HEK293 (cell line): ENCODE data around the gene MN1.

ENCODE experiments used
- CTCF ChIA-PET: fragments of 350-600 bp; formaldehyde crosslinking; extraction: SDS; loops from one replicate; lab custom pipeline; 2021; ENCODE audit warnings: antibody characterized with exemption; lab: Yijun Ruan, JAX
- POLR2A ChIA-PET: fragments of 300-600 bp; formaldehyde crosslinking; extraction: SDS; loops from one replicate; lab custom pipeline; 2020; ENCODE audit warnings: antibody characterized with exemption, inconsistent platforms; lab: Yijun Ruan, JAX
- H3K27ac ChIP-seq: fragments of 200-500 bp; sonication (Bioruptor generic); 2 replicates; pipeline ENCODE4 v1.5.1; 2014; ENCODE audit warnings: low read depth, low read length, control low read depth, inconsistent platforms; ENCODE audit errors: extremely low read depth
- H3K36me3 ChIP-seq, 2 experiments: fragments of 200-500 bp in 1 of 2; sonication (Bioruptor generic) in 1 of 2; 1 replicate in 1 of 2; 2 replicates in 1 of 2; pipeline ENCODE4 v1.5.1; 2014 to 2017; ENCODE audit warnings: inconsistent platforms in 2 of 2, low read length in 2 of 2; ENCODE audit not compliant: control insufficient read depth in 2 of 2, insufficient read depth in 1 of 2
- H3K4me1 ChIP-seq: fragments of 200-500 bp; sonication (Bioruptor generic); 2 replicates; pipeline ENCODE4 v1.5.1; 2014; ENCODE audit warnings: mild to moderate bottlenecking, low read length, inconsistent platforms; ENCODE audit not compliant: control insufficient read depth, insufficient read depth
- H3K4me3 ChIP-seq: 2 replicates; pipeline ENCODE4 v1.5.1; 2011; ENCODE audit warnings: low read depth, mild to moderate bottlenecking, control low read depth, low read length, moderate library complexity
- H3K9me3 ChIP-seq: fragments of 200-500 bp; sonication (Bioruptor generic); 2 replicates; pipeline ENCODE4 v1.5.1; 2014; ENCODE audit warnings: low read depth, low read length, inconsistent platforms; ENCODE audit not compliant: control insufficient read depth, insufficient read depth
- PBX3 ChIP-seq: sonication (generic); formaldehyde crosslinking; IDR thresholded peaks from 2 replicates; pipeline ENCODE4 v1.8.1; 2022; ENCODE audit warnings: mild to moderate bottlenecking, moderate library complexity, missing genetic modification reagents
- PRDM4 ChIP-seq: fragments of 450-650 bp; formaldehyde crosslinking; IDR thresholded peaks from 2 replicates; pipeline ENCODE4 v1.5.1; 2017; ENCODE audit warnings: missing biosample characterization, missing genetic modification characterization
- ZBTB1 ChIP-seq: fragments of 450-650 bp; formaldehyde crosslinking; IDR thresholded peaks from 2 replicates; pipeline ENCODE4 v1.5.1; 2016; ENCODE audit warnings: missing biosample characterization, missing genetic modification characterization
- ZBTB48 ChIP-seq: fragments of 450-650 bp; formaldehyde crosslinking; IDR thresholded peaks from 2 replicates; pipeline ENCODE4 v1.5.1; 2016; ENCODE audit warnings: missing biosample characterization, missing genetic modification characterization
- ZFP69B ChIP-seq: fragments of 450-650 bp; formaldehyde crosslinking; IDR thresholded peaks from 2 replicates; pipeline ENCODE4 v1.5.1; 2016; ENCODE audit warnings: missing biosample characterization, missing genetic modification characterization
- ZNF114 ChIP-seq: fragments of 450-650 bp; formaldehyde crosslinking; IDR thresholded peaks from 2 replicates; pipeline ENCODE4 v1.5.0; 2017; ENCODE audit warnings: missing biosample characterization, missing genetic modification characterization
- ZNF248 ChIP-seq: fragments of 450-650 bp; formaldehyde crosslinking; IDR thresholded peaks from 2 replicates; pipeline ENCODE4 v1.5.1; 2017; ENCODE audit warnings: missing biosample characterization, missing genetic modification characterization
- ZNF341 ChIP-seq: fragments of 450-650 bp; formaldehyde crosslinking; IDR thresholded peaks from 2 replicates; pipeline ENCODE4; 2016; ENCODE audit warnings: low read depth, missing biosample characterization, missing genetic modification characterization
- ZNF362 ChIP-seq: fragments of 450-650 bp; formaldehyde crosslinking; IDR thresholded peaks from 2 replicates; pipeline ENCODE4 v1.5.1; 2016; ENCODE audit warnings: missing biosample characterization, missing genetic modification characterization
- ZNF404 ChIP-seq: fragments of 450-650 bp; formaldehyde crosslinking; IDR thresholded peaks from 2 replicates; pipeline ENCODE4 v1.5.1; 2017; ENCODE audit warnings: missing biosample characterization, missing genetic modification characterization
- ZNF416 ChIP-seq: fragments of 450-650 bp; formaldehyde crosslinking; IDR thresholded peaks from 2 replicates; pipeline ENCODE4 v1.5.1; 2016; ENCODE audit warnings: missing biosample characterization, missing genetic modification characterization
- ZNF513 ChIP-seq: fragments of 450-650 bp; IDR thresholded peaks from 2 replicates; pipeline ENCODE4 v1.5.1; 2018; ENCODE audit warnings: missing biosample characterization, missing genetic modification characterization
- ZNF555 ChIP-seq: fragments of 450-650 bp; formaldehyde crosslinking; conservative IDR thresholded peaks from 2 replicates; pipeline ENCODE4 v1.5.1; 2017; ENCODE audit warnings: missing biosample characterization, mild to moderate bottlenecking, missing genetic modification characterization, inconsistent platforms
- ZNF629 ChIP-seq: fragments of 450-650 bp; formaldehyde crosslinking; IDR thresholded peaks from 2 replicates; pipeline ENCODE4 v1.5.1; 2017; ENCODE audit warnings: missing biosample characterization, missing genetic modification characterization
- ZXDB ChIP-seq: fragments of 450-650 bp; formaldehyde crosslinking; IDR thresholded peaks from 2 replicates; pipeline ENCODE4 v1.5.1; 2016; ENCODE audit warnings: missing biosample characterization, missing genetic modification characterization
- TF ChIP-seq, protein P1 (sequence below): fragments of 450-650 bp; formaldehyde crosslinking; IDR thresholded peaks from 2 replicates; pipeline ENCODE4 v1.5.1; 2016; ENCODE audit warnings: missing biosample characterization, missing genetic modification characterization
- TF ChIP-seq, protein P2 (sequence below): fragments of 450-650 bp; formaldehyde crosslinking; IDR thresholded peaks from 2 replicates; pipeline ENCODE4 v1.5.1; 2016; ENCODE audit warnings: missing biosample characterization, missing genetic modification characterization

The MN1 gene

DNA sequence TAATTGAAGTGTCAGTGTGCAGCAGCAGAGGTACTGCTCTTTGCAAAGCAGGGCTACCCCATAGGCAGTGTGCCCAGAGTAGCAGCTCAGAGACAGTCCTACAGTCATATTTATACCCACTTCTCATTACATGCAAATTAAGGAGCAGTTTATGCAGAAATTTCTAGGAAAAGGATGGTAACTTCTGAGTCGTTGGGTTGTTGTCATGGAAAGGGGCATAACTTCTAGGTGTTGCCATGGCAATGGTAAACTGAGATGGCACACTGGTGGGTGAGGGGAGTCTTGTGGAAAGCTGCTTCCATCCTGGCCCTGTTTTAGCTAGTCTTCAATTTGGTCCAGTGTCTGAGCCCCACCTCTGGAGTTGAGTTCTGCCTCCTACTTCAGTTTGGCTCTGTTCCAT, 77.4 kb downstream of the MN1 start:
- ChIA-PET POLR2A (no interaction called here), CTCF (interaction anchor here (0.6 to 1.5 kb wide), 5 partner anchors 9 to 622 kb away, joined by 3 to 6 read pairs (median 3); no protein-coding TSS in a partner anchor)
- no peak overlapping the region for H3K27ac ChIP-seq

GRCh38 chr22:27723708-27724107, 77.8 kb downstream of the MN1 start:
- POLR2A ChIA-PET = interaction anchor here (0.6 kb wide), 1 partner anchor 1190 kb away, joined by 3 read pairs; no protein-coding TSS in a partner anchor
- CTCF ChIA-PET = interaction anchor here (0.5 to 1.5 kb wide), 8 partner anchors 10 to 581 kb away, joined by 3 to 7 read pairs (median 4); no protein-coding TSS in a partner anchor
- no peaks in the 10 kb centered on the region for H3K36me3 ChIP-seq
- no peaks in the 10 kb centered on the region for H3K9me3 ChIP-seq
- no peak overlapping the region for H3K4me3 ChIP-seq
- H3K27ac ChIP-seq = no peak overlapping the region
- H3K4me1 ChIP-seq = peaks cover 6% of the 10 kb centered on the region; the same call in 1 of the 2 replicates
- TF ChIP-seq PBX3 (CRISPR knock-in tag) (no peak), ZXDB (no peak), ZNF248 (tag by site-specific recombination) (no peak), ZNF404 (tag by site-specific recombination) (no peak), PRDM4 (no peak), ZNF629 (tag by site-specific recombination) (no peak), ZNF341 (tag by site-specific recombination) (no peak), ZNF513 (tag by site-specific recombination) (no peak)
- TF ChIP-seq, protein P1, sequence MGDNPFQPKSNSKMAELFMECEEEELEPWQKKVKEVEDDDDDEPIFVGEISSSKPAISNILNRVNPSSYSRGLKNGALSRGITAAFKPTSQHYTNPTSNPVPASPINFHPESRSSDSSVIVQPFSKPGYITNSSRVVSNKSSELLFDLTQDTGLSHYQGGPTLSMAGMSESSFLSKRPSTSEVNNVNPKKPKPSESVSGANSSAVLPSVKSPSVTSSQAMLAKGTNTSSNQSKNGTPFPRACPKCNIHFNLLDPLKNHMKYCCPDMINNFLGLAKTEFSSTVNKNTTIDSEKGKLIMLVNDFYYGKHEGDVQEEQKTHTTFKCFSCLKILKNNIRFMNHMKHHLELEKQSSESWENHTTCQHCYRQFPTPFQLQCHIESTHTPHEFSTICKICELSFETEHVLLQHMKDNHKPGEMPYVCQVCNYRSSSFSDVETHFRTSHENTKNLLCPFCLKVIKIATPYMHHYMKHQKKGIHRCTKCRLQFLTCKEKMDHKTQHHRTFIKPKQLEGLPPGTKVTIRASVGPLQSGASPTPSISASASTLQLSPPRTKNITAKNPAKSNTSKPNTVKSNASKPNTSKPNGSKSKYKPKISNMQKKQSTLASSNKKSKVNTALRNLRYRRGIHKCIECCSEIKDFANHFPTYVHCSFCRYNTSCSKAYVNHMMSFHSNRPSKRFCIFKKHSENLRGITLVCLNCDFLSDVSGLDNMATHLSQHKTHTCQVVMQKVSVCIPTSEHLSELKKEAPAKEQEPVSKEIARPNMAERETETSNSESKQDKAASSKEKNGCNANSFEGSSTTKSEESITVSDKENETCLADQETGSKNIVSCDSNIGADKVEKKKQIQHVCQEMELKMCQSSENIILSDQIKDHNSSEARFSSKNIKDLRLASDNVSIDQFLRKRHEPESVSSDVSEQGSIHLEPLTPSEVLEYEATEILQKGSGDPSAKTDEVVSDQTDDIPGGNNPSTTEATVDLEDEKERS = no peak

More for the DNA sequence above, 77.4 kb downstream of the MN1 start:
- Histone ChIP-seq H3K36me3 (no peaks in the 10 kb centered on the region), H3K4me3 (no peak overlapping the region), H3K4me1 (peaks cover 5% of the 10 kb centered on the region; the same call in 1 of the 2 replicates), H3K9me3 (no peaks in the 10 kb centered on the region)
- TF ChIP-seq ZNF416 (tag by site-specific recombination) (no peak), ZNF114 (no peak), ZNF362 (no peak), PRDM4 (no peak), ZFP69B (tag by site-specific recombination) (no peak), ZBTB1 (tag by site-specific recombination) (no peak), ZBTB48 (tag by site-specific recombination) (no peak), ZNF555 (tag by site-specific recombination) (no peak)
- TF ChIP-seq, protein P2, sequence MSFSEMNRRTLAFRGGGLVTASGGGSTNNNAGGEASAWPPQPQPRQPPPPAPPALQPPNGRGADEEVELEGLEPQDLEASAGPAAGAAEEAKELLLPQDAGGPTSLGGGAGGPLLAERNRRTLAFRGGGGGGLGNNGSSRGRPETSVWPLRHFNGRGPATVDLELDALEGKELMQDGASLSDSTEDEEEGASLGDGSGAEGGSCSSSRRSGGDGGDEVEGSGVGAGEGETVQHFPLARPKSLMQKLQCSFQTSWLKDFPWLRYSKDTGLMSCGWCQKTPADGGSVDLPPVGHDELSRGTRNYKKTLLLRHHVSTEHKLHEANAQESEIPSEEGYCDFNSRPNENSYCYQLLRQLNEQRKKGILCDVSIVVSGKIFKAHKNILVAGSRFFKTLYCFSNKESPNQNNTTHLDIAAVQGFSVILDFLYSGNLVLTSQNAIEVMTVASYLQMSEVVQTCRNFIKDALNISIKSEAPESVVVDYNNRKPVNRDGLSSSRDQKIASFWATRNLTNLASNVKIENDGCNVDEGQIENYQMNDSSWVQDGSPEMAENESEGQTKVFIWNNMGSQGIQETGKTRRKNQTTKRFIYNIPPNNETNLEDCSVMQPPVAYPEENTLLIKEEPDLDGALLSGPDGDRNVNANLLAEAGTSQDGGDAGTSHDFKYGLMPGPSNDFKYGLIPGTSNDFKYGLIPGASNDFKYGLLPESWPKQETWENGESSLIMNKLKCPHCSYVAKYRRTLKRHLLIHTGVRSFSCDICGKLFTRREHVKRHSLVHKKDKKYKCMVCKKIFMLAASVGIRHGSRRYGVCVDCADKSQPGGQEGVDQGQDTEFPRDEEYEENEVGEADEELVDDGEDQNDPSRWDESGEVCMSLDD (tag by site-specific recombination) = no peak
